NCI-H1930 (cell line): ENCODE data around the gene MAPKAPK2.

ENCODE experiments used
- DNase-seq, 2 experiments: peaks; one replicate each; lab custom pipeline; 2025; lab: John Stamatoyannopoulos, UW

The MAPKAPK2 gene

GRCh38 chr1:206722751-206723461, 38.2 kb downstream of the MAPKAPK2 start:
- no peak for DNase-seq

- no peak for DNase-seq
These were observed 38.7 kb downstream of the MAPKAPK2 start for GRCh38 chr1:206723462-206723804.

GRCh38 chr1:206723805-206724472, 39.2 kb downstream of the MAPKAPK2 start:
- DNase-seq: no peak

- DNase-seq: no peak
These were observed 40.6 kb downstream of the MAPKAPK2 start for GRCh38 chr1:206725109-206725963.

- no peak for DNase-seq
These were observed 43.4 kb downstream of the MAPKAPK2 start for GRCh38 chr1:206727981-206728696.

GRCh38 chr1:206728697-206728987, 43.9 kb downstream of the MAPKAPK2 start:
- DNase-seq: no peak

- no peak for DNase-seq
These were observed 44.3 kb downstream of the MAPKAPK2 start for GRCh38 chr1:206729050-206729449.

- no peak for DNase-seq
These were observed 44.8 kb downstream of the MAPKAPK2 start for GRCh38 chr1:206729507-206729906.

GRCh38 chr1:206732508-206732907, 47.8 kb downstream of the MAPKAPK2 start:
- no peak for DNase-seq

GRCh38 chr1:206732992-206733391, 48.3 kb downstream of the MAPKAPK2 start:
- no peak for DNase-seq

GRCh38 chr1:206734499-206735142, 49.9 kb downstream of the MAPKAPK2 start:
- DNase-seq: no peak

GRCh38 chr1:206735553-206736031, 50.9 kb downstream of the MAPKAPK2 start:
- no peak for DNase-seq

GRCh38 chr1:206736878-206737728, 52.4 kb downstream of the MAPKAPK2 start:
- DNase-seq: no peak

- DNase-seq: no peak
These were observed 53.1 kb downstream of the MAPKAPK2 start for GRCh38 chr1:206737729-206738201.

GRCh38 chr1:206738370-206739366, 54.0 kb downstream of the MAPKAPK2 start:
- no peak for DNase-seq

GRCh38 chr1:206739411-206740076, 54.8 kb downstream of the MAPKAPK2 start:
- DNase-seq: no peak

- no peak for DNase-seq
These were observed 56.5 kb downstream of the MAPKAPK2 start for GRCh38 chr1:206741142-206741701.

GRCh38 chr1:206742719-206743383, 58.1 kb downstream of the MAPKAPK2 start:
- DNase-seq: no peak
